Measurements from ENCODE around the gene SLC17A2.
"Not testable (repeated sequence)": the region's sequence is repeated elsewhere in the genome, so short reads cannot be mapped to it uniquely, and the experiment has no call there.

SLC17A2 gene

DNA sequence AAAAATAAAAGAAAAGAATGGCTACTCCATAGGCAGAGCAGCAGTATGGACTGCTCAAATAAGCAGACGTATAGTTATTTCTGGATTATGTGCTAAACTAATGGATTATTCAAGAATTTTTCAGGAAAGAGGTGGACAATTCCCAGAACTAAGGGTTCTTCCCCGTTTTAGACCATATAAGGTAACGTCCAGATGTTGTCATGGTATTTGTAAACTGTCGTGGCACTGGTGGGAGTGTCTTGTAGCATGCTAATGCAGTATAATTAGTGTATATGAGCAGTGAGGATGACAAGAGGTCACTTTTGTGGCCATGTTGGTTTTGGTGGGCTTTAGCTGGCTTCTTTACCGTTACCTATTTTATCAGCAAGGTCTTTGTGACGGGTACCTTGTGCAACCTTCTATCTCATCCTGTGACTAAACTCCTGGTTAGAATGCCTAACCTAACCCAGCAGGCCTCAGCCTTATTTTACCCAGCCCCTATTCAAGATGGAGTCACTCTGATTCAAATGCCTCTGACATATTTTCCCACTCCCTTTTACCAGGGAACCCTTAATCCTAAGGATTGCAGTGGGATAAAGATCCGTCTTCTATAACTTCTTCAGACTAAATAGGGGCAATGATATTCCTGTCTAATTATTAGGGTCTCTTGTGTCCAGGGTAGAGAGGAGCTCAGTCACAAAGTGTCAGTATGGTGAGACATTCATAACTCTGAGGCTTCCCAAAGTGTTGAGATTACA is 21.0 kb upstream of the SLC17A2 start:
- DNase-seq: no peak

DNA sequence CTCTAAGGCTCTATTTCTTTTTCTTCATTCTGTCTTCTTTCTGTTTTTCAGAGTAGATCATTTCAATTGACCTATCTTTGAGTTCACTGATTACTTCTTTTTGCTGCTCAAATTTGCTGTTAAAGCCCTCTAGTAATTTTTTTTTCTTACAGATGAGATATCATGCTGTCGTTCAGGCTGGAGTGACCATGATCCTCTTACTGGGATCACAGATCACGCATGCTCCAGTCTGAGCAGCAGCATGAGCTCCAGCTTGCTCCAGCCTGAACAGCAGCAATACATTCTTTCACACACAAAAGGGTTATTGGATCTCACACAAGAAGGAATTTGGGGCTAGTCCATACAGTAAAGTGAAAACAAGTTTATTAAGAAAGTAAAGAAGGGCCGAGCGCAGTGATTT is 19.8 kb upstream of the SLC17A2 start:
- no peak for DNase-seq

DNA sequence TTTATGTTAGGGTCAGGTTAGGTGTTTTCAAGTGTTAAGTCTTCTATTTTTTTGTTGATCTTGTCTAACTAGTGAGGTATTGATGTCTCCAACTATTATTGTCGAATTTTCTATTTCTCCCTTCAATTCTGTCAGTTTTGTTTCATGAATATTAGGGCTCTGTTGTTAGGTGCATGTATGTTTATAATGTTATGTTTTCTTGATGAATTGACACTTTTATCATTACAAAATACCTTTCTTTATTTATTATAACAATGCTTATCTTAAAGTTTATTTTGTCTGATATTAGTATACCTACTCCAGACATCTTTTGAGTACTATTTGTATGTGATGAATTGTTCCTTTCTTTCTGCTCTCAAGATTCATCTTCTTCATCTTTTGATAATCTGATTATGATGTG is 19.2 kb upstream of the SLC17A2 start:
- DNase-seq: no peak

DNA sequence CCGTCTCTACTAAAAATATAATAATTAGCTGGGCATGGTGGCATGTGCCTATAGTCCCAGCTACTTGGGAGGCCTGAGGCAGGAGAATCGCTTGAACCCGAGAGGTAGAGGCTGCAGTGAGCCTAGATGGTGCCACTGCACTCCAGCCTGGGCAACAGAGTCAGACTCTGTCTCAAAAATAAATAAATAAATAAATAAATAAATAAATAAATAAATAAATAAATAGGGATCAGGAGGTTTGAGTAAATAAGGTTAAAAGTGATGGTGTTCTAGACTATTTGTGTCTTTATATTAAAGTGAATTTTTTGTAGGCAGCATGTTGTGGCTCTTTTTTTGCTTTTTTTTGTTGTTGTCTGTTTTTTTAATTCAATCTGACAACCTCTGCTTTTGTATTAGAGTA is 17.0 kb upstream of the SLC17A2 start:
- not testable (repeated sequence) for DNase-seq

DNA sequence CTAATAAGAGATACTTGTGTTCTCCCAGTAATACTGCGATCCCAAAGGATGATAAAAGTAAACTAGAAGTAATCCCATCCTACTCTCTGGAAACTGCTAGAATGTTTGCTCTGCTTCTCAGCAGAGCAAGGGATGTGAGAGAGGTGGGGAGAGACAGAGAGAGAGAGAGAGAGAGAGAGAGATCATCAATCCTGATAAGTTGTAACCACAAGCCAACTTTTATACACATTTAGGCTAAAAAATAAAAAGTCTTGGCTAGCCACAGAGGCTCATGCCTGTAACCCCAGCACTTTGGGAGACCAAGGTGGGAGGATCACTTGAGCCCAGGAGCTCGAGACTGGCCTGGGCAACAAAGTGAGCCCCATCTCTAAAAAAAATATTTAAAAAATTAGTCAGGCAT is 16.1 kb upstream of the SLC17A2 start:
- DNase-seq: no peak

DNA sequence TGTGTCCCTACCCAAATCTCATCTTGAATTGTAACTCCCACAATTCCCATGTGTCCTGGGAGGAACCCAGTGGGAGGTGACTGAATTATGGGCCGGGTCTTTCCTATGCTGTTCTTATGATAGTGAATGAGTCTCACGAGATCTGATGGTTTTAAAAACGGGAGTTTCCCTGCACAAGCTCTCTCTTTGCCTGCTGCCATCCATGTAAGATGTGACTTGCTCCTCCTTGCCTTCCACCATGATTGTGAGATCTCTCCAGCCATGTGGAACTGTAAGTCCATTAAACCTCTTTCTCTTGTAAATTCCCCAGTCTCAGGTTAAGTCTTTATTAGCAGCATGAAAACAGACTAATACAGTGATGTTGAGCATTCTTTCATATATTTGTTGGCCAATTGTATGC is 15.2 kb upstream of the SLC17A2 start:
- DNase-seq: not testable (repeated sequence)

DNA sequence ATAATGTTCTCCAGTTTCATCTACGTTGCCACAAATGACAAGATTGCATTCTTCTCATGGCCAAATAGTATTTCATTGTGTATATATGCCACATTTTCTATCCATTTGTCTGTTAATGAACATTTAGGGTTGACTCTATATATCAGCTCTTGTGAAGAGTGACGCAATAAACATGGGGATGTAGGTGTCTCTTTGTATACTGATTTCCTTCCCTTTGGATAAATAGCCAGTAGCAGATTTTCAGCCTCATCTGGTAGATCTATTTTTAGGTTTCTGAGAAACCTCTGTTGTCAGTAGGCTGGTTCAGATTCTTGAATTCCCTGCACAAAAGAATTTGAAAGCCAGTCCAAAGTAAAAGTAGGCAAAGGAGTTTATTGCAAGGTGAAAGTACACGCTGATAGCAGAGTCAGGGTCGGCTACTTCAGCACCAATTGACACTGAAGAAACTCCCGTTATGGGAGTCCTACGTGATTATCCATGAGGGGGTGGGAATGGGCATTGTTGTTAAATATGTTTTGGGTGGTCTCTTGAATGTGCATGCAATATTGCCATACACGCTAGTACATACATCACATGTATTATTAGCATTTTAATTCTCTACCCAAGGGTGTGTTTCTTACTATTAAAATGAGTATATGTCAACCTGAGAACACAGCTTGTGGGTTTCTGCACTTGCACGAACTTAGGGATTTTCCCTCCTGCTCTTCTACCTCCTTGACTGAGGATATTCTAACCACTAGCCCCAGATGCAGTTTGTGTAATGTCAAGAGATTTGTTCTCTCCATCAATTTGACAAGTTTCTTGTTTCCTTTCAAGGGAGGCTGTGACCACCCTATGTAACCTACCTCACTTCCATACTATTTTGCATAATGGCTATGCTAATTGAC is 14.4 kb upstream of the SLC17A2 start:
- DNase-seq: no peak

DNA sequence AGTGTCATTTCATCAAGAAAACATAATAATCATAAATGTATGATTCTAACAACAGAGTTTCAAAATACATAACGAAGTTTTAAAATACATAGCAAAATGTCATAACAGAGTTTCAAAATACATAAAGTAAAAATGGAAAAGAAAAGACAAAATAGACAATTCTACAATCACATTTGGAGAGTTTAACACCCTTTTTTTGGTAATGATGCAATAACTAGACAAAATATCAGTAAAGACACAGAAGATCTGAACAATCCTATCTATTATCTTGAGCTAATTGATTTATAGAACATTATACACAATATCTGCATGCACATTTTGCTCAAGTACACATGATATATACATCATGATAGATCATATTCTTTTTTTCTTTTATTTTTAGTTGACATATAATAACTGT is 13.4 kb upstream of the SLC17A2 start:
- DNase-seq: no peak

DNA sequence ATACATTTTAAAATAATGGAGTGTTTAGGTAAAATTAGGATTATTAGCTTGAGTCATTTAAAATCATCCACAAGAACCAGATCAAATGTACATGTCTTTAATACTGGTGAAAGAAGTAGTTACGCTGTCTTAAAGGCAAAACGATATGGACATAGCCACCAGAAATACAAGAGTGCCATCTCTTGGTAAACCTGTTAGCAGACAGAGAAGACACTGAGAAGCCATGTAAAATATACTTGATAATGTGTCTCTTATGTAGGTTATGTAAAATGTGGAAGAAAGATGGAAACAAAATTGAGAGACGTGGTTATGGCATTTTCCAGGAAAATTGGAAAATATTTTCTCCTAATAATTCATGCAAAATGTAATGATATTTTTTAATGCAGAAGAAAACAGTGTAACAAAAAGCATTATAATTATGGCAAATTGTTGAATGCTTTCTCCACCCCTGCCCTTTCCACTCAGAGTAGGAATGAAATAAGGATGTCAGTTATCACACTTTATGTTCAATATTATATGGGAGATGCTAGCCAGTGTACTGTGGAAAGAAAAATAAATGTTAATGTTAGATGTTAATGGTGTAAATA is 12.2 kb upstream of the SLC17A2 start:
- no peak for DNase-seq

DNA sequence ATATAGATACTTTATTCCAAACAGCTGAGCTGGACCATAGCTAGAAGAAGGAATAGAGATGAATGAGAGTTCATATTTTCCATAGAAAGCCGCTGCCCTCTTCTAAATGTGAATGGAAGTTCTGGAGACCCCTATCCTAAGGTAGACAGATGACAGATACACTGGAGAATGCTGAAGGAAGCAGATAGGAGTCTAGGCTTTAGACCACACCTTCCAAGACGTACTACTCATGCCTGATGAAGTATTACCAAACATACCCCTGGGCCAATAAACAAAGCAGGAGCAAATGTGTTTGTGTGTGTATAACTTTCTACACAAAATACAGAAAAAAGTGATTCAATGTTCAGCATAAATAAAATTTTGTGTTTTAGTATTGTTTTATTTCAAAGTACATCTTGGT is 9.1 kb upstream of the SLC17A2 start:
- no peak for DNase-seq

DNA sequence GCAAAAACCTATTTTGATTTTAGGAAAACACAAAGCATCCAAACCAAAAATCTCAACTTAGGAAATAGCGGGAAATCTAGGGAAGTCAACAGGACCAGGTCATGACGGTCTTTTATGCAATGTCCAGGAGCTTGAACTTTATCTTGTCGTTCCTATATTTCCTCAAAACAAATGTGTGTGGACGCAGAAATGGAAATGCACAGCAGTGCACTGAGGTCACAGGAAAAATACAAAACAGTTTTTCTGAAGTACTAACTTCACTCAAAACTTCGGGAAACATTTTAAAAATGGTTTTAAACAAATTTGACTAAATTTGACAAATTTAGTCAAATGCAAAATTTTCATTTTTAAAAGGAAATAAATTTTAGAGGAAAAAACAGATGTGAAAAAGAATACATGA is 5.5 kb upstream of the SLC17A2 start:
- no peak for DNase-seq

DNA sequence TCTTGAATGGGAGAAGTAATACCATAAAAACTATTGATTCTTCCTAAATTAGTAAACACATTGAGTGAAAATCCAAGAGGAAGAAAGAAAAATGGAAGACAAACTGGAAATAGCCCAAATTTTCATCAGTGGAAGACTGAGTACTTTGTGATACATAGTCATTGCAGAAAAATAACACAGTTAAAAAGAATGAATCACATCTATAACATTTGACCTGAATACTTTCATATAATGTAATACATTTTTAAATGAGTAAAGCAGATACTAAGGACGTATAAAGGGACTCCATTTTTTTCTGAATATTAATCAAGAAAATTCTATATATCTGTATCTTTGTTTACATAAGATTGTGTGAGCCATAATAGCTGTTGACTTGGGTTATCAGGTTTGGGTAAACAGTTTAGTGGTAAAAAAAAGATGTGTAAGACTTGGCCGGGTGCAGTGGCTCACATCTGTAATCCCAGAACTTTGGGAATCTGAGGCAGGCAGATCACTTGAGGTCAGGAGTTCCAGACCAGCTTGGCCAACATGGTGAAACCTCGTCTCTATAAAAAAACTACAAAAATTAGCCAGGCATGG is 4.3 kb upstream of the SLC17A2 start:
- no peak for DNase-seq

DNA sequence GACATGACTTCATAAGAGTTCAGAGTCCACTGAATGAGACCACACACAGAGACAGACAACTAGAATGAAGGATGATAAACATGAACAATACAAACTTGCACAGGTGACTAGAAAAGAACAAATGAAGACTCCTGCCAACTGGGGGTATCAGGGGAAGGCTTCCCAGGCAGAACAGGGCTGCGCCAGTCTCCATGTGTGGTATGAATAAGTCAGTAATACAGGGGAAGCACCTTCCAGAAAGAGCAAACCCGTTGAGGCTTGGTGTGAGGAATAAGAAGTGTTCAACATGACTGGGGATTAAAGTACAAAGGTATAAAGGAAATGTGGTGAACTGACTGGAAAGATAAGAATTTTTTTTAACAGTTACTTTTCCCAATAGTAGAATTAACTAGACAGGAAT is 3.7 kb upstream of the SLC17A2 start:
- no peak for DNase-seq

DNA sequence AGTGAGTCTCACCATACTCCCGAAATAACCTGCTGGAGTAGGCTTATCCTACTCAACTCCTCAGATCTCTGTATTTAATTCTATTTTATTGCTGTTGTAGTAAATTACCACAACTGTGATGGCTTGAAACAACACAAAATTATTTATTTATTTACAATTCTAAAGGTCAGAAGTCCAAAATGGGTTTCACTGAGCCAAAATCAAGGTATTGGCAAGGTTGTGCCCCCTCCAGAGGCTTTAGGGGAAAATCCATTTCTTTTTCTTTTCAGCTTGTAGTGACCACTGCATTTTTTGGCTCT is 869 bp upstream of the SLC17A2 start:
- DNase-seq: no peak

DNA sequence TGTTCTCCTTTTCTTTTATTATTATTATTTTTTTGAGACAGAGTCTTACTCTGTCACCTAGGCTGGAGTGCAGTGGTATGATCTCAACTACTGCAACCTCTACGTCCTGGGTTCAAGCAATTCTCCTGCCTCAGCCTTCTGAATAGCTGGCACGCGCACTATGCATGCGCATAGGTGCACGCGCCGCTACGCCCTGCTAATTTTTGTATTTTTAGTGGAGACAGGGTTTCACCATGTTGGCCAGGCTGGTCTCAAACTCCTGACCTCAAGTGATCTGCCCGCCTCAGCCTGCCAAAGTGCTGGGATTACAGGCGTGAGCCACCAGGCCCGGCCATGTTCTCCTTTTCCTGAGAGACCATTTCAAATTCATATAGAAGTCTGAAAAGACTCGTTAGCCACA is 706 bp downstream of the SLC17A2 start:
- not testable (repeated sequence) for DNase-seq

DNA sequence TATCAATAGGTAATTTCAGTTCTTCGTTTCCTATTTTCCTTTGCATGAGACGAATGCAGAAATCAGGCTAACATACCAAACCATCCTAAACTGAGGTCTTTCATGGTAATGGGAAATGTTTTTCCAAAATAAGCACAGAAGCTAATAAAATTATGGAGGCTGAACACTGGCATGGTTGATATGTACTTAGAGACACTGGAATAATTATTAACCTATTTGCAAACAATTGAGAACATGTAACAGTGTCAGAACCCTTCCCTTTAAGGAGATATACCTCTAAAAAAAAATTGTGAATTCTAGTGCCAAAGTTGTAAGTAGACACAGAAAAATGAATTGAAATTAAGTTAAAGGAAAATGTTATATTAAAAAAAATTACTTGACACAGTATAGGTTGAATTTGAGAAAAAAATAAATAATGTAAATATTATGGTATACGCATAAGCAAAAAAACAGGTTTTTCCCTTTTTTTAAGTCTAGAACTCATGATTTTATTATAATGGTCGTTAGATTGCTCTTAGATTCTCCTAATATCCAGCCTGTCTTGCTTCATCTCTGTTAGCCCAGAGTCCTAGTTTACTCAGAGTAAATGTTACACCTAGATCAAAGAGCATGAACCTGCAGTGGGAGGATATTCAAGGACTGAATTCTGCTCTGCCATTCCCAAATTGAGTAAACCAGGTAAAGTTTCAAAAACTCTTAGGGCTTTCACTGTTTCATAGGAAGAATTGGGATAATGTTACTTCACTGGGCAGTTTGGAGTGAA is 1.7 kb downstream of the SLC17A2 start:
- DNase-seq: no peak

DNA sequence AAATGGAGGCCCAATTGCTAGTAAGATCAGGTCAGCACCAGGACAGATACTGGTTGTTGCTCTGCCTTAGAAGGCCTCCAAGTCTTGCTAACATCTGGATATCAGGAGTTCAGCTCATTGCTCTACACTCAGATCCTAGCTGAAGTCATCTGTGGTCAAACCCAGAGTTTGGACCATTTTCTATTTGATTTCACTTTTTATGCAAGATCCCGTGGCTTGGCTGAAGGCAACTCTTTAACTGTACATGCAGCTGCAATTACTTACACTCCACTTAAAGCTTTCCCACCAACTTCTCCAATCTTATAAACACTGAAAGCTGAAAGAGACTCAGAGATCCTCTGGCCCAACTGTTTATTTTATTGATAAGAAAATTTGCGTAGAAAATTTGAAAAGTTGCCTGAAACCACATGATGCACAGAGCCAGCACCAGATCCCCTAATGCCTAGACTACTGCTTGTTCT is 2.7 kb downstream of the SLC17A2 start:
- no peak for DNase-seq

DNA sequence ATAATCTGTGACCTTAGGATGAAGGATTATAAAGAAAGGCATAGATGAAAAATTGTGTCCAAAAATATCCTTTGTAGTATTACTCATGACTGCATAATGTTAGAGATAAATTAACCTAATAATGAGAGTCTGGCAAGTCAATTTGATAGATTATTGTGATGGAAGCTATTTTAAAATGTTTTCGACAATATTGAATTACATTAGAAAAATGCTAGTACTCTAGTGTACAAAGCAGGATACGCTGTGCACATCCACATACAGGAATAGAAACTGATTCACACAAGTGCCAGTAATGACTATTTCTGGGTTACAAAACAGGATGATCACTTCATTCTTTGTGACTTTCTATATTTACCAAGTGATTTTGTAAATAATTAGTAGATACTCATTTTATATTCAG is 3.3 kb downstream of the SLC17A2 start:
- DNase-seq: no peak

DNA sequence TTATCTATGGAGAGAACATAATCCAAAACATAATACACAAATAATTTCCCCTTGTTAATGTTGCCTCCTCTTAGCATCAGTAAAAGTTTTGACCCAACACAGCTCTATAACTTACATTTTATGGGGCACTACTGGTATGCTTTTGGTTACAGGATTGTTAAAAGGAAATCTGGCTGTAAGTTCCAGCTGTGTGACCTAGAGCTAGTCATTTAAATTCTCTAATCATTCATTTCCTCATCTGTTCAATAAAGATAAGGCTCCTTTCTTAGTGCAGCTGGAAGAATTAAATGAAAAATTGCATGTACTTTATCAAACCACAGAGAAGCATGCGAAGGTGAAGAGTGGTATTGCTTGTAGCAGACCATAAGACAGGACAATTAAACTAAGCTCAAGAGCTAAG is 4.6 kb downstream of the SLC17A2 start:
- DNase-seq: no peak

DNA sequence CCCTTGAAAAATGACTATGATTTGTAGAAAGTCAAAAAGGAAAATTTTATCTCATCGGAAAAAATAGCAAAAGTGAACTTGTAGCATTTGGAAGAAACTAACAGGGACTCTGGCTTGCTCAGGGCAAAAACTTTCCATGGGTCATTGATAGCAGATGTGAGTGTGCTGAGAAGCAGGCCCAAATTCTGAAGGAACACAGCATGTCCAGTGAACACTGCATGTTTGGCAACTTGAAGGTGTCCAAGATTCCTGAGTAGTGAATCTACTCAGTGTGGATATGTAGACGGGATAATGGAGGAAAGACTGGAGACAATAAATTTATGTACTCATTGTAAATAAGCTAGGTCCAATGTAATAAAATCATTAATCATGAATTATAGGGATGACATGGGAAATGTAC is 8.2 kb downstream of the SLC17A2 start:
- DNase-seq: no peak

DNA sequence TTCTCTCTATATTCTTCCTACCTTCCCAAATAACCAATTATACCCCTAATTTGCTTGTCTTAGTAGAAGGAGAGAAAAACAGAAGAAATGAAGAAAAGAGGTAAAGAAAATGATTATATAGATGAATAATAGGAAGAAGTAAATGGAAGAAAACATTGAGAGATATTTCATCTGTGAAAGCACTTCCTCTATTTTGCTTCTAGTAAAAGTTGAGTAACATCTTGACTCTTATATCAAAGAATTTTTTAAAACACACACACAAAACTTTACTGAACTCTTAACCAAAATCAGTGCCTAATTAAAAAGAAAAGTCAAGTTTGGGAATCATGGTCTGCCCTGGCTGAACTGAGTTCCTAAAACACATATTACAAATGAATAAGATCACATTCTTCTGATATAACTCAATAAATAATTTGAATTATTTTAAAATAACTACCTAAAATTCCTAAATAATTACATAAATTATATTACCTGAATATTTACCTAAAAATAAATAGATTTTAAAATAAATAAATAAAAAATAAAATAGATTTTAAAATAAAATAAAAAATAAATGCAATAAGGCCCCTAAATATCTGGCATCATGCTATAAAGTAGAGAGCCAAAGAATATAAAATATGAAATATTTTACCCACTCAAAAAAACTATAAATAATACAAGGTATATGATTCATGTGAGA is 8.8 kb downstream of the SLC17A2 start:
- no peak for DNase-seq

DNA sequence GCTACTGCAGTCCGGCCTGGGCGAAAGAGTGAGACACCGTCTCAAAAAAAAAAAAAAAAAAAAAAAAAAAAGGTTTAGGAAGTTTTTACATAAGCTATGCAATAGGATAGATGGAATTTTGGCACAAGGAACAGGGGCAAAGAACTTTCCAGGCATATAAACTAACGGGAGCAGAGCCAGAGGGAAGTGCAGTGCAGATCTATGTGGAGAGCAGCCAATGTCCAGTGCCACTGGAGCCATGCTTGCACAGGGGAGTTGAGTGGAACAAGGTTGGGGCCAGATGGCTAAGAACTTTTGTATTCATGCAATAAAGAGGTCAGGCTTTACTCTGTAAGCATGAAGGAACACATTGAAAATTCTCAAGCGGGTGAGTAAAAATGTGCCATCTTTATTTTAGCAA is 10.8 kb downstream of the SLC17A2 start:
- no peak for DNase-seq
